ENCODE data around the gene LRP1B.

The LRP1B gene

GRCh38 chr2:141698500-141698899 lies 432.3 kb downstream of the LRP1B start:
- DNase-seq = no peak
- Histone ChIP-seq H3K4me3 (ENCODE audit: low read length) (no peak overlapping the region), H3K9me3 (replicated peaks; ENCODE audit: insufficient read depth, low read length) (no peaks in the 10 kb centered on the region), H3K27me3 (replicated peaks; ENCODE audit: insufficient read depth, low read length) (no peaks in the 10 kb centered on the region), H2AFZ (ENCODE audit: low read length) (no peak overlapping the region), H3K4me1 (ENCODE audit: low read length) (no peaks in the 10 kb centered on the region), H3K36me3 (replicated peaks; ENCODE audit: insufficient read depth, low read length) (no peaks in the 10 kb centered on the region), H3F3A (ENCODE audit: insufficient read depth, low read length) (no peaks in the 10 kb centered on the region), H3K4me2 (ENCODE audit: low read depth, low read length) (no peak overlapping the region), H3K9ac (ENCODE audit: low read length) (no peak overlapping the region), H3K9me2 (replicated peaks; ENCODE audit: insufficient read depth, low read length) (no peaks in the 10 kb centered on the region), H3K27ac (ENCODE audit: low read length) (no peak overlapping the region), H3K79me2 (ENCODE audit: low read length) (no peaks in the 10 kb centered on the region), H4K20me1 (ENCODE audit: insufficient read depth, low read length) (no peaks in the 10 kb centered on the region)
- no peak for TF ChIP-seq EZH2phosphoT487 (IDR thresholded peaks at IDR 0.05; ENCODE audit: low read length)

- Histone ChIP-seq H3K36me3 (replicated peaks; ENCODE audit: insufficient read depth, low read length) (no peaks in the 10 kb centered on the region), H3K9ac (ENCODE audit: low read length) (no peak overlapping the region), H3K9me3 (replicated peaks; ENCODE audit: insufficient read depth, low read length) (no peaks in the 10 kb centered on the region), H3F3A (ENCODE audit: insufficient read depth, low read length) (no peaks in the 10 kb centered on the region), H4K20me1 (ENCODE audit: insufficient read depth, low read length) (no peaks in the 10 kb centered on the region), H3K27ac (ENCODE audit: low read length) (no peak overlapping the region), H3K4me1 (ENCODE audit: low read length) (no peaks in the 10 kb centered on the region), H3K27me3 (replicated peaks; ENCODE audit: insufficient read depth, low read length) (no peaks in the 10 kb centered on the region), H3K4me2 (ENCODE audit: low read depth, low read length) (no peak overlapping the region), H3K4me3 (ENCODE audit: low read length) (no peak overlapping the region), H2AFZ (ENCODE audit: low read length) (no peak overlapping the region), H3K9me2 (replicated peaks; ENCODE audit: insufficient read depth, low read length) (no peaks in the 10 kb centered on the region), H3K79me2 (ENCODE audit: low read length) (no peaks in the 10 kb centered on the region)
- no peak for DNase-seq
- no peak for TF ChIP-seq EZH2phosphoT487 (IDR thresholded peaks at IDR 0.05; ENCODE audit: low read length)
- no peak for TF ChIP-seq EZH2 (optimal IDR thresholded peaks at IDR 0.05; ENCODE audit: low read depth, low read length)
- no peak for TF ChIP-seq CTCF (IDR thresholded peaks at IDR 0.05; ENCODE audit: low read length)
Measured at GRCh38 chr2:141697035-141697434, 433.8 kb downstream of the LRP1B start.

GRCh38 chr2:141694180-141694579 lies 436.6 kb downstream of the LRP1B start:
- TF ChIP-seq CTCF (IDR thresholded peaks at IDR 0.05; ENCODE audit: low read length) = no peak
- TF ChIP-seq EZH2phosphoT487 (IDR thresholded peaks at IDR 0.05; ENCODE audit: low read length) = no peak
- no peak for TF ChIP-seq EZH2 (optimal IDR thresholded peaks at IDR 0.05; ENCODE audit: low read depth, low read length)
- Histone ChIP-seq H3K79me2 (ENCODE audit: low read length) (no peaks in the 10 kb centered on the region), H3K9me3 (replicated peaks; ENCODE audit: insufficient read depth, low read length) (no peaks in the 10 kb centered on the region)

DNA sequence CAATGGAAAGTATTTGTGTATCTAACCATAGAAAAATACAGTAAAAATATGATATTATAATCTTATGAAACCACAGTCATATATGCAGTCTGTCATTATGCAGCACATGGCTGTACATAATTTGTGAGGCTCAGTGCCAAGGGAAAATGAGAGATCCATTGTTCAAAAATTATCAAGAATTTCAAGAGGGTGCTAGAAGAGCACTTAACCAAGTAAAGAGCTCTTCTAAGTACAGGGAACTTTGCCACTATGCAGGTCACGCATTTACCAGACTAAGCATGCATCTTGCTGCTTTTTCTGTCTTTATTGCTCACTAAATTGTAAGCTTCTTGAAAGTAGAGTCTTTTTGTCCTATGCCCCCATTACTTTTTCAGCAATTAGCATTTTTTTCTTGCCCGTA lies 438.0 kb downstream of the LRP1B start:
- Histone ChIP-seq H3K9me3 (replicated peaks; ENCODE audit: insufficient read depth, low read length) (no peaks in the 10 kb centered on the region), H2AFZ (ENCODE audit: low read length) (no peak overlapping the region), H3F3A (ENCODE audit: insufficient read depth, low read length) (no peaks in the 10 kb centered on the region), H3K79me2 (ENCODE audit: low read length) (no peaks in the 10 kb centered on the region), H3K4me1 (ENCODE audit: low read length) (no peaks in the 10 kb centered on the region), H3K4me2 (ENCODE audit: low read depth, low read length) (no peak overlapping the region), H4K20me1 (ENCODE audit: insufficient read depth, low read length) (no peaks in the 10 kb centered on the region), H3K27ac (ENCODE audit: low read length) (no peak overlapping the region), H3K9ac (ENCODE audit: low read length) (no peak overlapping the region), H3K36me3 (replicated peaks; ENCODE audit: insufficient read depth, low read length) (no peaks in the 10 kb centered on the region), H3K27me3 (replicated peaks; ENCODE audit: insufficient read depth, low read length) (no peaks in the 10 kb centered on the region), H3K9me2 (replicated peaks; ENCODE audit: insufficient read depth, low read length) (no peaks in the 10 kb centered on the region), H3K4me3 (ENCODE audit: low read length) (no peak overlapping the region)
- no peak for TF ChIP-seq EZH2 (optimal IDR thresholded peaks at IDR 0.05; ENCODE audit: low read depth, low read length)
- no peak for TF ChIP-seq EZH2phosphoT487 (IDR thresholded peaks at IDR 0.05; ENCODE audit: low read length)
- TF ChIP-seq CTCF (IDR thresholded peaks at IDR 0.05; ENCODE audit: low read length) = no peak
- no peak for DNase-seq

More at GRCh38 chr2:141694180-141694579, 436.6 kb downstream of the LRP1B start:
- Histone ChIP-seq H3K4me1 (ENCODE audit: low read length) (no peaks in the 10 kb centered on the region), H3K36me3 (replicated peaks; ENCODE audit: insufficient read depth, low read length) (no peaks in the 10 kb centered on the region), H3K4me2 (ENCODE audit: low read depth, low read length) (no peak overlapping the region), H3K9ac (ENCODE audit: low read length) (no peak overlapping the region), H3K9me2 (replicated peaks; ENCODE audit: insufficient read depth, low read length) (no peaks in the 10 kb centered on the region), H2AFZ (ENCODE audit: low read length) (no peak overlapping the region), H3K4me3 (ENCODE audit: low read length) (no peak overlapping the region), H4K20me1 (ENCODE audit: insufficient read depth, low read length) (no peaks in the 10 kb centered on the region), H3K27ac (ENCODE audit: low read length) (no peak overlapping the region), H3F3A (ENCODE audit: insufficient read depth, low read length) (no peaks in the 10 kb centered on the region), H3K27me3 (replicated peaks; ENCODE audit: insufficient read depth, low read length) (no peaks in the 10 kb centered on the region)
- no peak for DNase-seq
